NCI-H1930 (cell line): ENCODE results near the gene FCHO1.
"Not testable (repeated sequence)": the region's sequence is repeated elsewhere in the genome, so short reads cannot be mapped to it uniquely, and the experiment has no call there.

Experiments used
- DNase-seq, 2 experiments: peaks; one replicate each; lab custom pipeline; 2025; lab: John Stamatoyannopoulos, UW

Gene FCHO1

GRCh38 chr19:17795495-17795856 lies 44.2 kb downstream of the FCHO1 start:
- DNase-seq, result no peak

DNA sequence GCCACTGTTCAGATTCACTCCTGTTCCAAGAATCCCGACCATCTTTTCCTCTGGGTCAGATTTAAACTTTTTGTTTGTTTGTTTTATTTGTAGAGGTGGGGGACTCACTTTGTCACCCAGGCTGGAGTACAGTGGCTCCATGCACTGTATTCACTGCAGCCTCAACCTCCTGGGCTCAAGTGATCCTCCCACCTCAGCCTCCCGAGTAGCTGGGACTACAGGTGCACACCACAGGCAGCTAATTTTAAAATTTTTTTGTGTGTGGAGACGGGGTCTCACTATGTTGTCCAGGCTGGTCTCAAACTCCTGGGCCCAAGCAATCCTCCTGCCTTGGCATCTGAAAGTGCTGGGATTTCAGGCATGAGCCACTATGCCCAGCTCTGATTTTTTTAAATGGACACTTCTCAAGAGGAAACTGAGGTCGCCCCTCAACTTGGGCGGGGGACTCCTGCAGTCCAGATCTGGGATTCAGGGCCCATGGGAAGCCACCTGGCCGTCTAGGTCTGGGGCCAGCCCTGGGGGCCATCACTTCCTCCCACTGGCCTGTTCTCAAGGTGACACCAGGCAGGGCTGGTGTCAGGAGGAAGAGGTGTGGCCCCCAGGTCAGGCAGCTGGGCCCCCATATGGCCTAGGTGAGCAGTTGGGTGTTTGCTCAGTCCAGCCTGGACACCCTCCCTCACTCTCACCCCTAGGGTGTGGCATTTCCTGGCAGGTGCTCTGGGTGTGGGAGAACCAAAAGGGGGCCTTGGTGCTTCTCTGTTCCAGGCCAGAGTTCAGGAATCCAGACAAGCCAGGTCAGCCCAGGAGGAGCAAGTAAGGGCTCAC lies 44.9 kb downstream of the FCHO1 start:
- DNase-seq, result no peak

GRCh38 chr19:17796838-17797423 lies 45.7 kb downstream of the FCHO1 start:
- no peak for DNase-seq

DNA sequence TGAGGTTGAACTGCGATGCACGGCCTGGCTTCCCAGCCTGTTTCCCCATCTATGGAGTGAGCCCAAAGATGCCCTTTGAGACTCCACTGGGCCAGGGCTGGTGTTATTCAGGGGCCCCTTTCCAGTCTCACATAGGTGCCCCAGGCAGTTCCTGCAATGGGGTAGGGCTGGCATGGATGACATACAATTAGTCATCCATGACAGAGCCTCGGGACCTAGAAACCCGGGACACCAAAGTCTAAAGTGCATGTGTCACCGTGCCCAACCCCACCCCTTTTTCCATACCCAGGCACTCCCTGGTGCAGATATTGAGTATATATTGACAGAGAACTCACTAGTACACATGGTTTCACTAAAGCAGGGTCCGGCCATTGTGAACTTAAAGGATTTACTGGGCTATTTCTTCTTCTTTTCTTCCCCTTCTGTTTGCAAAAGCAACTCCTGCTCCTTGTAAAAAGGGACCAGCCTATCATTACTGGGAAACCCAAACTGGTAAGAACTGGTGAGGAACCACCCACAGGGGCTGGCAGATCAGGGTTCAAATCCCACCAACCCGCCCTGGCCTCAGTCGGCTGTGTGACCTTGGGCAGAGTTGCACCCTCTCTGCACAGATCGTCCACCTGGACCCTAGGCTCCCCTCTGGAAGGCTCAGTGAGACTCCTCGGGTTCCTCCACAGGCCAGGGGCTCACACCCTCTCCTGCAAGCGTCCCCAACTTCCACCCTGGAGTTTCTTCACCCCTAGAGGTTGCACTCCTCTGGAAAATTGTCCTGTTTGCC lies 46.3 kb downstream of the FCHO1 start:
- DNase-seq, result no peak

DNA sequence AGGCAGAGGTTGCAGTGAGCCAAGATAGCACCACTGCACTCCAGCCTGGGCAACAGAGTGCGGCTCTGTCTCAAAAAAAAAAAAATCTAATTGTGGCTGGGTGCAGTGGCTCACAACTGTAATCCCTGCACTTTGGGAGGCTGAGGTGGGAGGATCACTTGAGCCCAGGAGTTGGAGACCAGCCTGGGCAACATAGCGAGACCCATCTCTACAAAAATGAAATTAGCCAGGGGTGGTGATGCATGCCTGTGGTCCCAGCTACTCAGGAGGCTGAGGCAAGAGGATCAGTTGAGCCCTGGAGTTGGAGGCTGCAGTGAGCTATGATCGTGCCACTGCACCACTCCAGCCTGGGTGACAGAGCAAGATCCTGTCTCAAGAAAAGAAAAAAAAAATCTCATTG lies 47.3 kb downstream of the FCHO1 start:
- DNase-seq, result not testable (repeated sequence)

DNA sequence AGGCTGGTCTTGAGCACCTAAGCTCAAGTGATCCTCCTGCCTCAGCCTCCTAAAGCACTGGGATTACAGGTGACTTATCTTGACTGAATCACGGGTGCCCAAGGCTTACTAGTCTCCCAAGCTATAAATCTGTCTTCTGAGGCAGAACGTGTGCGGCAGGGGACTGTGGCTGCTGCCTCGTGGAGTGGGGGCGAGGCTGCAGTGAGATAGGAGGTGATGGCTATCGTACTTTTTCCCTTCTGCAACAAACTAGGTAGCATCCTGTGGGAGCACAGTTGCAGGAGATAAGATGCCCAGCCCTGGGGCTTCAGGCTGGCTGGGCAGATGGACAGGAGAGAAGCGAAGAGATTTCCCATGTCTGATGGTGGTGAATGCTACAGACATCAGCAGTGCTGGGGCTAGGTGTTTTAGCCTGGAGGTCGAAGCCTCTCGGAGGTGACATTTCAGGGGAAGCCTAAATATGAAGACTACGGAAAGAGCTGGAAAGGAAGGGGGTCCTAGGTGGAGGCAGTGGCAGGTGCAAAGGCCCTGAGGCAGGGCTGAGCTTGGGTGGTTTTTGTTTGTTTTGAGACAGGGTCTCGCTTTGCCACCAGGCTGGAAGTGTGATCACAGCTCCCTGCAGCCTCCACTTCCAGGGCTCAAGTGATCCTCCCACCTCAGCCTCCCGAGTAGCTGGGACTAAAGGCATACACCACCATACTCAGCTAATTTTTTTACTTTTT lies 51.0 kb downstream of the FCHO1 start:
- DNase-seq, result no peak

GRCh38 chr19:17803264-17803896 lies 52.1 kb downstream of the FCHO1 start:
- DNase-seq, result no peak

DNA sequence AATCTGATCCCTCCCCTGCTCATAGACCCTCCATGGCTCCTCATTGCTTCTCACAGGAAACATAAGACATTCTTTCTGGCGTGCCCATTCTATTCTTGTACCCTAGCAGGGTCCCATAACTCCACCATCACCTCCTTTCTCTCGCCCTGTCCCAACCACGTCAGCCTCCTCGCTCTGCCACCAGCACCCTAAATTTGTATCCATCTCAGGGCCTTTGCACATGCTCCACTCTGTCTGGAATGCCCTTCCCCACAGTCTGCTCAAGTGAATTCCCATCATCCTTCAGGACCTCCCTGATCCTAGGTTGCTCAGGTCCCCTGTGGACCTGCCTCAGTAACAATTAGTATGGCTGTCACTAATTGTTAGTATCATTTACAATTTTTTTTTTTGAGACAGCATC lies 54.1 kb downstream of the FCHO1 start:
- DNase-seq, result no peak

DNA sequence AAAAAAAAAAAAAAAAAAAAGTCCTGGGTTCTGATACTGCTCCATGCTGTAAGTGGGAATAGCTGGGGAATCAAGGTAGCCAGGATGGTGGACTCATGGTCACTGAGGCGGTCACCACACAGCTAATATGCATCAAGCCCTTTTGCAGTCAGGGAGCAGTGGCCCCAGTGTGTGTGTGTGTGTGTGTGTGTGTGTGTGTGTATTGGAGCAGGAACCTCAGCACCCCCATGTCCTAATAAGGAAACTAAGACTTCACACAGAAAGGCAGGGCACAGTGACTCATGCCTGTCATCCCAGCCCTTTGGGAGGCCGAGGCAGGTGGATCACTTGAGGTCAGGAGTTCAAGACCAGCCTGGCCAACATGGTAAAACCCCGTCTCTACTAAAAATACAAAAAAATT lies 55.7 kb downstream of the FCHO1 start:
- DNase-seq, result no peak

DNA sequence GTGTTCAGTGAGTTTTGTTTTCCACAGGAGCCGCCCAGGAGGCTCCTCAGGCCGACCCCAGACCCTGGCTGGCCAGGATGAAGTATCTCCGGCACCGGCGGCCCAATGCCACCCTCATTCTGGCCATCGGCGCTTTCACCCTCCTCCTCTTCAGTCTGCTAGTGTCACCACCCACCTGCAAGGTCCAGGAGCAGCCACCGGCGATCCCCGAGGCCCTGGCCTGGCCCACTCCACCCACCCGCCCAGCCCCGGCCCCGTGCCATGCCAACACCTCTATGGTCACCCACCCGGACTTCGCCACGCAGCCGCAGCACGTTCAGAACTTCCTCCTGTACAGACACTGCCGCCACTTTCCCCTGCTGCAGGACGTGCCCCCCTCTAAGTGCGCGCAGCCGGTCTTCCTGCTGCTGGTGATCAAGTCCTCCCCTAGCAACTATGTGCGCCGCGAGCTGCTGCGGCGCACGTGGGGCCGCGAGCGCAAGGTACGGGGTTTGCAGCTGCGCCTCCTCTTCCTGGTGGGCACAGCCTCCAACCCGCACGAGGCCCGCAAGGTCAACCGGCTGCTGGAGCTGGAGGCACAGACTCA lies 56.5 kb downstream of the FCHO1 start:
- DNase-seq, result no peak

GRCh38 chr19:17811103-17811502 lies 59.8 kb downstream of the FCHO1 start:
- DNase-seq, result no peak

- no peak for DNase-seq
Measured at GRCh38 chr19:17811681-17812080, 60.4 kb downstream of the FCHO1 start.

- no peak for DNase-seq
Measured at GRCh38 chr19:17812099-17812498, 60.8 kb downstream of the FCHO1 start.

DNA sequence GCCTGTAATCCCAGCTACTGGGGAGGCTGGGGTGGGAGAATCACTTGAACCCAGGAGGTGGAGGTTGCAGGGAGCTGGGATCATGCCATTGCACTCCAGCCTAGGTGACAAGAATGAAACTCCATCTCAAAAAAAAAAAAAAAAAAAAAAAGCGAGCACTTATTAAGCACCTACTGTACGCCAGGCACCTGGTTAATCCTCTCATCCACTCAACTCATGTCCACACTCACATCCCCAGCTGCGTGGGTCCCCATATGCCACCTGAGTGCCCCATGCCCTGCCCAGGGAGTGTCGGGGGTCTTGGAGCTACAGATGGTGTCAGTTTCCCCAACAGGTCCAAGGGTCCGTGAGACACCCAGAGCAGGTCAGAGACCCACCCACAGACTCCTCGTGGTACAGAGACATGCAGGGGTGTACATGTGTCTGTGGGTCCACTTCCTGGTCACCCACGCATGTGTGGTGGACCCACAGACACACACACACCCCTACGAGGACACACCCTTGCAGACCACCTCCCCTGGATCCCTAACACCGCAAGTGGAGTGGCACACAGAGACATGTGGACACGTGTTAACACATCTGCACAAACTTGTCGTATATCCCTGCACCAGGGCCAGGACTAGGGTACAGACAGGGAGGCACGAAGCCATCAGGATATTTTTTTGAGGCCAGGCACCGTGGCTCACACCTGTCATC lies 66.5 kb downstream of the FCHO1 start:
- no peak for DNase-seq

DNA sequence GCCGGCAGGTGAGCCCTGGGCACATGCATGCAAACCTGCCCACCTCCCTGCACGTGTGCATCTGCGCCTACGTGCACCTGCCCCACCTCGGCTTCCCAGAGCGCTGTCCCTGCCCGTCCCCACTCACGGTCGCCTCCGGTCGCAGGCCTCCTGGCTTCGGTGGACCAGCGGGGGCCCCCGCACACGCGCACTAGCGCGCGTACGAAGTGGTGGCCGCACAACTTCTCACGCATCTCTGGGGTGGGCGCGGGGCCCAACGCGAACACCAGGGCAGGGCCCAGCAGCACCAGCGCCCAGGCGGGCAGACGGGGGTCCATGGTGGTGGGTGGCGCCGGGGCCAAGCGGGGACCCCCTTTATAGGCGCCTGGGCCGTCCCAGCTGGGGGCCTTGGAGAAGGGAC lies 69.9 kb downstream of the FCHO1 start, which contains the start of gene INSL3:
TSS of gene INSL3 (minus strand) at position 330 of the 400 bp plus-strand sequence. CDS start at position 317, 13 bp downstream.
- no peak for DNase-seq

GRCh38 chr19:17824339-17824738 lies 73.1 kb downstream of the FCHO1 start:
- no peak for DNase-seq

DNA sequence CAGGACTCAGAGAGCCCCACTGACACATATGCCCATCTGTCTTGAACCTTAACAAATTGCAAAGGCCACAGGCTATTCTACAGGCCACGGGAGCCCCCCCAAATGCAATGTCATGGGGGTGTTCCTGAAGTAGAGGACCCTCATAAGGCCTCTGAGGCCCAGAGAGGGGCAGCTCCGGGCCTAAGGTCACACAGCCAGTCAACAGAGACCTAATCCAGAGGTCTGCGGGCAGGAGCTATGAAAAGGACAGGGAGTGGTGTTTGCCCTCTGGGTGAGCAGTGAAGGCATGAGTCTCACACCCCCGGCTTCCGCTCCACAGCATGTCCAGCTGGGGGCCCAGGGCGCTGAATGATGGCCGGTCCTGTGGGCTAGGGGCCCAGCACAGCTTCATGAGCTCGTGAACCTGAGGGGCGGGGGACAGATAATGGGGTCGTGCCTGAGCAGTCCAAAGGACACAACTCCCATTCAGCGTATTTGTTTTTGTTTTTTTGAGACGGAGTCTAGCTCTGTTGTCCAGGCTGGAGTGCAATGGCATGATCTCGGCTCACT lies 75.3 kb downstream of the FCHO1 start:
- DNase-seq, result no peak

DNA sequence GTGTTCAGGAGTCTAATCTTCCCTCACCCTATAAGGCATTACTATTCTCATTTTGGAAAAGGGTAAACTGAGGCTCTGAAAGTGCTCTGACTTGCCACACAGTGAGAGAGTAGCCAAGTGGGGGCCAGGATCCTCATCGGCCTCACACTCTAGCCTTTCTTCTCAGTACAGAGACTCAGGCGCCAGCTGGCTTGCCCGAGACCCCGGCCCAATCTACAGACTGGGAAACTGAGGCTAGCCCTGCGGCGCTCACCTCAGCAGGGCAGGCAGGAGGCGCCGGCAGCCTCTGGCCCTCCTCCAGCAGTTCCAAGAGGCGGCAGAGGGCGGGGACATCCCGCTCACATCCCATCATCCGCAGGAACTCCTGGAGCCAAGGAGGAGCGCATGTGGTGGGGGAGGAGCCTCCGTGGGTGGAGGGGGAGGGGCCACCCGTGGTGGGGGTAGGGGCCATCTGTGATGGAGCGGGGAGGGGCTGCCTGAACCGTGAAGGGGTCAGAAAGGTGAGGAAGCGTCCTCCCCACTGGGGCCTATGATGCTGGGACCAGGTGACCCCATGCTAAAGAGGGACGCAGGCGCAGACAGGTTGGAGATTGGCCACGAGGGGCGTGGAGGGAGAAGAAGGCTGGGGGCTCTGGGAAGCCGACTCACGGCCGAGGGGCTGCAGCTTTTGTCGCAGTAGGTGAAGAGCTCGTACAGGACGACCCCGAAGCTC lies 78.7 kb downstream of the FCHO1 start:
- DNase-seq, result peak; percentile 14 to 34

GRCh38 chr19:17830567-17831418 lies 79.5 kb downstream of the FCHO1 start:
- peak; percentile 49 to 58 for DNase-seq
